ENCODE data around the gene RCAN1.

DNA sequence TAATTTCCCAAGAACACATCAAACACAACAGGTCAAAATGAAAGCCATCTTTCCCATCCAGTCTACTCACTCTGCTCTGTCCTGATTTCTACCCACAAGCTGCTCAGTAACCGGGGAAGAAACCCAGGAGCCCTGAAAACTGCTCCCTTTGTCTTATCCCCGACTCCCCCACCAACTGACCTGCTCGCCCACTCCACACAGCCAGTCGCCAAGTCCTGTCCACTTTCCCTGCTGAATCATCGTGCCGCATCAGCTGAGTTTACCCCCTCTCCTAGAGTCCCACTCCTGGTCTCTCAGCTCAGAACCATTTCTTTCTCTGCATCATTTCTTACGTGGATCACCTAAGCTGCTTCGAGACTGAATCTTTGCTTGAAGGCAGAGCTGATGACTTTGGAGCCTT lies 11.2 kb upstream of the RCAN1 start:
- TF ChIP-seq POLR2AphosphoS5 (IDR thresholded peaks at IDR 0.05; ENCODE audit: low read depth, low read length) (no peak), POLR2A (IDR thresholded peaks at IDR 0.05; ENCODE audit: low read depth, low read length) (no peak)
